H9 (cell line): Measurements from ENCODE around the gene PITPNB. TPM values are rescaled to one million over a fixed set of nuclear protein-coding genes. Genes with fewer than 3 reads are reported as not detected.
A peak's percentile ranks its signal among the peaks of the same experiment; 100 is the strongest.

ENCODE experiments used
- DNase-seq: peaks from one replicate; pipeline ENCODE4 v3.0.0-alpha.2; 2017
- H2AFZ ChIP-seq: one replicate; pipeline ENCODE4 v1.6.1; 2013; ENCODE audit warnings: mild to moderate bottlenecking, low read length, control low read depth, moderate library complexity
- H2AK5ac ChIP-seq: 2 replicates; pipeline ENCODE4 v1.6.1; 2013; ENCODE audit warnings: low read length, control low read depth, mixed read lengths; ENCODE audit not compliant: insufficient read length
- H2BK120ac ChIP-seq: one replicate; pipeline ENCODE4 v1.6.1; 2013; ENCODE audit warnings: low read depth, mild to moderate bottlenecking, low read length, control low read depth, inconsistent platforms; ENCODE audit not compliant: poor library complexity, severe bottlenecking
- H2BK12ac ChIP-seq: 2 replicates; pipeline ENCODE4 v1.6.1; 2013; ENCODE audit warnings: low read length, control low read depth, mixed read lengths, low read depth; ENCODE audit not compliant: insufficient read length
- H2BK15ac ChIP-seq: 2 replicates; pipeline ENCODE4 v1.6.1; 2013; ENCODE audit warnings: low read depth, low read length, control low read depth
- H2BK20ac ChIP-seq: one replicate; pipeline ENCODE4 v1.6.1; 2013; ENCODE audit warnings: low read depth, mild to moderate bottlenecking, low read length, control low read depth, inconsistent platforms; ENCODE audit not compliant: poor library complexity, severe bottlenecking
- H2BK5ac ChIP-seq: 2 replicates; pipeline ENCODE4 v1.6.1; 2013; ENCODE audit warnings: low read length, control low read depth, mixed read lengths; ENCODE audit not compliant: insufficient read length
- H3K14ac ChIP-seq: 2 replicates; pipeline ENCODE4 v1.6.1; 2013; ENCODE audit warnings: low read length, control low read depth; ENCODE audit not compliant: insufficient read depth
- H3K18ac ChIP-seq: 2 replicates; pipeline ENCODE4 v1.6.1; 2013; ENCODE audit warnings: low read depth, mild to moderate bottlenecking, mixed read lengths, low read length, control low read depth; ENCODE audit not compliant: insufficient read length
- H3K23ac ChIP-seq: 2 replicates; pipeline ENCODE4 v1.6.1; 2013; ENCODE audit warnings: low read length, control low read depth, mixed read lengths, low read depth; ENCODE audit not compliant: insufficient read length
- H3K23me2 ChIP-seq: 2 replicates; pipeline ENCODE4 v1.6.1; 2013; ENCODE audit warnings: low read depth, mild to moderate bottlenecking, mixed read lengths, low read length, control low read depth; ENCODE audit not compliant: insufficient read length, poor library complexity, severe bottlenecking
- H3K27ac ChIP-seq: 2 replicates; pipeline ENCODE4 v1.5.1; 2013; ENCODE audit warnings: low read length, control low read depth, mixed read lengths, low read depth; ENCODE audit not compliant: insufficient read length
- H3K27me3 ChIP-seq: 2 replicates; pipeline ENCODE4 v1.6.1; 2013; ENCODE audit warnings: low read length, control low read depth, inconsistent platforms; ENCODE audit not compliant: insufficient read depth
- H3K4ac ChIP-seq: 2 replicates; pipeline ENCODE4 v1.6.1; 2013; ENCODE audit warnings: low read depth, mild to moderate bottlenecking, control low read depth, inconsistent platforms, low read length, moderate library complexity
- H3K4me1 ChIP-seq: 2 replicates; pipeline ENCODE4 v1.6.1; 2013; ENCODE audit warnings: low read length, control low read depth, inconsistent platforms; ENCODE audit not compliant: insufficient read depth
- H3K4me2 ChIP-seq: 2 replicates; pipeline ENCODE4 v1.6.1; 2013; ENCODE audit warnings: low read length, control low read depth, mixed read lengths; ENCODE audit not compliant: insufficient read length, insufficient read depth
- H3K56ac ChIP-seq: 2 replicates; pipeline ENCODE4 v1.6.1; 2013; ENCODE audit warnings: low read depth, mild to moderate bottlenecking, mixed read lengths, low read length, control low read depth; ENCODE audit not compliant: insufficient read length
- H3K79me1 ChIP-seq: 2 replicates; pipeline ENCODE4 v1.6.1; 2013; ENCODE audit warnings: low read depth, mild to moderate bottlenecking, moderate library complexity, low read length, control low read depth, inconsistent platforms; ENCODE audit not compliant: insufficient read depth, poor library complexity, severe bottlenecking
- H3K79me2 ChIP-seq: 2 replicates; pipeline ENCODE4 v1.6.1; 2013; ENCODE audit warnings: low read length, control low read depth, inconsistent platforms; ENCODE audit not compliant: insufficient read depth
- H3K9ac ChIP-seq: 2 replicates; pipeline ENCODE4 v1.6.1; 2013; ENCODE audit warnings: low read length, control low read depth, mixed read lengths; ENCODE audit not compliant: insufficient read length; ENCODE audit errors: extremely low read depth
- H3K9me3 ChIP-seq: one replicate; pipeline ENCODE4 v1.6.1; 2013; ENCODE audit warnings: low read depth, low read length, inconsistent platforms; ENCODE audit not compliant: control insufficient read depth
- H3T11ph ChIP-seq: one replicate; pipeline ENCODE4 v1.6.1; 2013; ENCODE audit warnings: mild to moderate bottlenecking, low read length, control low read depth, inconsistent platforms
- H4K20me1 ChIP-seq: one replicate; pipeline ENCODE4 v1.6.1; 2013; ENCODE audit not compliant: control insufficient read depth, insufficient read length, insufficient read depth
- H4K5ac ChIP-seq: 2 replicates; pipeline ENCODE4 v1.6.1; 2013; ENCODE audit warnings: low read depth, mild to moderate bottlenecking, mixed read lengths, low read length, control low read depth; ENCODE audit not compliant: insufficient read length
- H4K8ac ChIP-seq: replicated peaks from 2 replicates; pipeline ENCODE4 v1.6.1; 2013; ENCODE audit warnings: low read length, control low read depth, mixed read lengths, low read depth; ENCODE audit not compliant: insufficient read length
- H4K91ac ChIP-seq: 2 replicates; pipeline ENCODE4 v1.6.1; 2013; ENCODE audit warnings: low read depth, mild to moderate bottlenecking, moderate library complexity, mixed read lengths, low read length, control low read depth; ENCODE audit not compliant: insufficient read length
- H3K27ac Mint-ChIP-seq, 3 experiments: 2 replicates in 2 of 3; 3 replicates in 1 of 3; pipeline ENCODE4 v1.8.0; 2020 to 2021; ENCODE audit warnings: mixed read lengths in 3 of 3, mild to moderate bottlenecking in 1 of 3, moderate library complexity in 1 of 3
- H3K27me3 Mint-ChIP-seq: 2 replicates; pipeline ENCODE4 v1.8.0; 2021; ENCODE audit warnings: low read depth, mild to moderate bottlenecking, moderate library complexity, mixed read lengths
- H3K36me3 Mint-ChIP-seq, 3 experiments: 2 replicates in 2 of 3; 3 replicates in 1 of 3; pipeline ENCODE4 v1.8.0; 2020 to 2021; ENCODE audit warnings: low read depth in 3 of 3, mixed read lengths in 3 of 3; ENCODE audit not compliant: insufficient read depth in 1 of 3
- H3K4me1 Mint-ChIP-seq, 2 experiments: 2 replicates each; pipeline ENCODE4 v1.8.0; 2020; ENCODE audit warnings: mixed read lengths in 2 of 2
- H3K4me3 Mint-ChIP-seq, 2 experiments: 2 replicates in 1 of 2; 3 replicates in 1 of 2; pipeline ENCODE4 v1.8.0; 2020 to 2021; ENCODE audit warnings: mild to moderate bottlenecking in 2 of 2, mixed read lengths in 2 of 2, moderate library complexity in 1 of 2
- H3K9me3 Mint-ChIP-seq, 2 experiments: 2 replicates in 1 of 2; 3 replicates in 1 of 2; pipeline ENCODE4 v1.8.0; 2020; ENCODE audit warnings: mild to moderate bottlenecking in 2 of 2, mixed read lengths in 2 of 2, moderate library complexity in 1 of 2
- WGBS: extraction: QIAGEN DNeasy Blood & Tissue Kit; methylation state at CpG from one replicate; pipeline ENCODE4 v1.1.7; 2013; ENCODE audit warnings: missing lambda C conversion rate, low lambda C conversion rate, mixed read lengths; ENCODE audit not compliant: insufficient read length; ENCODE audit errors: extremely low coverage; 5-methylcytosine and 5-hydroxymethylcytosine counted together
- total RNA-seq: library from RNA; stranded (reverse); gene quantifications from 2 replicates; pipeline ENCODE4 v1.2.1, GENCODE V29; 2021
- TF ChIP-seq, protein P1 (sequence below): fragments of 200-600 bp; sonication (generic); conservative IDR thresholded peaks from 3 replicates; pipeline ENCODE4 v1.8.0; 2021; ENCODE audit warnings: antibody characterized with exemption, mild to moderate bottlenecking

PITPNB gene
- total RNA-seq, 1 experiment from 2014 or later, result 106 TPM

DNA sequence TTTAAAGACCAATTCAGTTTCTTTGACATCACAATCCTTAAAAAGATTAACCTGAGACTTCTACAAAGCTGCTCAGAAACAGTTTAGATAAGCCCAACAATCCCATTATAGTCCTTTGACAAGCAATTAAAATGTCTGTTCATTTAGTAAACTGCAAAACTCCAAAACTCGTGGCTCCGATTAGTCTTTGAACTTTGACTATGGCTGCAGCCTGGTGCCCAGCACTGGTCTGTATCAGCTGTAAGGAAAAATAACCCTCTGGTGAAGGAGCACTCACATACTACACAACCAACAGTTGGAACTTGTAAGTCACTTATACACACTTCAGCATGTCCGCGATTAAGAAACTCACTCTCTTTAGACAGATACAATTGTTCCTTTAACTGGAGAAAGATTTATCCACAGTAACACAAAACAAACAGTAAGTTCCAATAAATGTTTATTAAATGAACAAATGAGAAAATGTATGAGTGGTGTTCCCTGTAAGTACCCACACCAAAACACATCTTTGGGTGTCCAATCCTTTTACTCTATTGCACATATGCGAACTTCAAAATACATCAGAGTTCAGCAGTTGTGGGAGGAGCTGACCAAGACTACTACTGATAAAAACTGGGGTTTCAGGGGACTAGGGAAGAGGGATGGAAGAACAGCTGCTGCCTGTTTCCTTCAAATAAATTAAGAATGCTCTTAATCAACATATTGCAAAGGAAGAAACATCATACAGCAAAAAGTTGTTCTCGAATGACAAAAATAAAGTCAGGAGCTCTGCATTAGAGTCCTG, 36.4 kb downstream of the PITPNB start:
- Histone ChIP-seq H3K23me2 (no peaks in the 10 kb centered on the region), H3K9me3 (no peaks in the 10 kb centered on the region), H3K4me2 (no peak overlapping the region), H3K9ac (no peak overlapping the region), H4K5ac (no peak overlapping the region), H3K14ac (no peak overlapping the region), H4K20me1 (no peaks in the 10 kb centered on the region), H3K79me1 (no peaks in the 10 kb centered on the region), H2AFZ (no peak overlapping the region), H3K23ac (no peak overlapping the region), H3K4me1 (peaks cover 3% of the 10 kb centered on the region; the same call in 1 of the 2 replicates), H2BK12ac (no peak overlapping the region), H3K27me3 (no peaks in the 10 kb centered on the region), H4K91ac (no peak overlapping the region), H2BK5ac (no peak overlapping the region), H3K18ac (no peak overlapping the region), H3K4ac (no peak overlapping the region), H2BK15ac (no peak overlapping the region), H3T11ph (no peak overlapping the region), H2AK5ac (no peak overlapping the region), H3K27ac (no peak overlapping the region), H3K79me2 (no peaks in the 10 kb centered on the region; the same call in 1 of the 2 replicates), H2BK20ac (no peak overlapping the region), H3K56ac (no peak overlapping the region), H2BK120ac (no peak overlapping the region), H4K8ac (no peak overlapping the region)
- TF ChIP-seq, protein P1, sequence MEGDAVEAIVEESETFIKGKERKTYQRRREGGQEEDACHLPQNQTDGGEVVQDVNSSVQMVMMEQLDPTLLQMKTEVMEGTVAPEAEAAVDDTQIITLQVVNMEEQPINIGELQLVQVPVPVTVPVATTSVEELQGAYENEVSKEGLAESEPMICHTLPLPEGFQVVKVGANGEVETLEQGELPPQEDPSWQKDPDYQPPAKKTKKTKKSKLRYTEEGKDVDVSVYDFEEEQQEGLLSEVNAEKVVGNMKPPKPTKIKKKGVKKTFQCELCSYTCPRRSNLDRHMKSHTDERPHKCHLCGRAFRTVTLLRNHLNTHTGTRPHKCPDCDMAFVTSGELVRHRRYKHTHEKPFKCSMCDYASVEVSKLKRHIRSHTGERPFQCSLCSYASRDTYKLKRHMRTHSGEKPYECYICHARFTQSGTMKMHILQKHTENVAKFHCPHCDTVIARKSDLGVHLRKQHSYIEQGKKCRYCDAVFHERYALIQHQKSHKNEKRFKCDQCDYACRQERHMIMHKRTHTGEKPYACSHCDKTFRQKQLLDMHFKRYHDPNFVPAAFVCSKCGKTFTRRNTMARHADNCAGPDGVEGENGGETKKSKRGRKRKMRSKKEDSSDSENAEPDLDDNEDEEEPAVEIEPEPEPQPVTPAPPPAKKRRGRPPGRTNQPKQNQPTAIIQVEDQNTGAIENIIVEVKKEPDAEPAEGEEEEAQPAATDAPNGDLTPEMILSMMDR, result no peak
- peaks cover 4 to 23% (median 13%) of the 10 kb centered on the region in 3 experiments; a peak in 5 of 7 replicates for H3K36me3 Mint-ChIP-seq
- no peak for DNase-seq
- peak overlapping the region; percentile 20 to 87 (median 83); a peak in 3 of 7 replicates for H3K27ac Mint-ChIP-seq
- no CpG with 5 or more reads among the region's 6 CpGs for WGBS
- no peak overlapping the region for H3K4me3 Mint-ChIP-seq
- peaks cover 43 to 57% of the 10 kb centered on the region in 2 experiments for H3K4me1 Mint-ChIP-seq
- H3K27me3 Mint-ChIP-seq, result no peaks in the 10 kb centered on the region
- H3K9me3 Mint-ChIP-seq, result no peaks in the 10 kb centered on the region
